Gastrocnemius medialis (tissue), 4 donors: ENCODE results near the gene SHROOM3. TPM values are rescaled to one million over a fixed set of nuclear protein-coding genes. Genes with fewer than 3 reads are reported as not detected.

Source experiments
- ATAC-seq, 2 donors: fragments of 150-250 bp; one replicate each; pipeline ENCODE4 v1.9.1; 2016
- DNase-seq, 2 donors: peaks; one replicate each; pipeline ENCODE4 v3.0.0-alpha.2; 2019
- H3K27ac ChIP-seq, 4 donors: fragments of 200-600 bp; sonication (generic); 1 replicate in 1 of 4; 2 replicates in 3 of 4; pipeline ENCODE4 v1.5.1; 2016 to 2018; ENCODE audit warnings: mild to moderate bottlenecking in 2 of 4, moderate library complexity in 1 of 4
- H3K27me3 ChIP-seq, 3 donors: fragments of 200-600 bp; sonication (generic) in 2 of 3; 1 replicate in 1 of 3; 2 replicates in 2 of 3; pipeline versions ENCODE4 v1.5.1 to v1.6.0; 2016 to 2019; ENCODE audit warnings: mild to moderate bottlenecking in 1 of 3, moderate library complexity in 1 of 3
- H3K36me3 ChIP-seq, 2 donors: fragments of 200-600 bp; sonication (generic) in 1 of 2; one replicate each; pipeline ENCODE4 v1.5.1; 2017 to 2018
- H3K4me1 ChIP-seq, 2 donors: fragments of 200-600 bp; sonication (generic) in 1 of 2; one replicate each; pipeline ENCODE4 v1.5.1; 2016 to 2017; ENCODE audit warnings: mild to moderate bottlenecking in 2 of 2
- H3K4me3 ChIP-seq, 4 donors: fragments of 200-600 bp; sonication (generic) in 3 of 4; 1 replicate in 1 of 4; 2 replicates in 3 of 4; pipeline ENCODE4 v1.5.1; 2016 to 2019; ENCODE audit warnings: mild to moderate bottlenecking in 2 of 4
- H3K9me3 ChIP-seq, 3 donors: fragments of 200-600 bp; sonication (generic) in 2 of 3; 1 replicate in 1 of 3; 2 replicates in 2 of 3; pipeline ENCODE4 v1.5.1; 2016 to 2019
- CTCF ChIP-seq, 5 experiments: fragments of 450-650 bp in 3 of 5; fragments of 200-600 bp in 2 of 5; sonication (generic) in 2 of 5; IDR thresholded peaks in 4 of 5; conservative IDR thresholded peaks in 1 of 5; 1 replicate in 4 of 5; 2 replicates in 1 of 5; pipeline ENCODE4 v1.5.1; 2016 to 2019; ENCODE audit warnings: antibody characterized with exemption in 5 of 5, mild to moderate bottlenecking in 3 of 5, moderate library complexity in 3 of 5
- POLR2A ChIP-seq, 2 donors: fragments of 450-650 bp; IDR thresholded peaks; one replicate each; pipeline ENCODE4 v1.6.1; 2017; ENCODE audit warnings: antibody characterized with exemption in 2 of 2, mild to moderate bottlenecking in 2 of 2, moderate library complexity in 2 of 2
- in situ Hi-C, 4 donors: fragments of 200-750 bp; cut with MboI; loops; one replicate each; pipeline versions ENCODE4 v1.15.0 to v1.8.0; 2017; ENCODE audit warnings: low sequenced_read_pairs in 4 of 4
- intact Hi-C: fragments of 100-400 bp; cut with DNase I; formaldehyde crosslinking; loops from one replicate; pipeline ENCODE4 v1.15.1; 2023; ENCODE audit warnings: low total_unique reads
- total RNA-seq, 4 donors: library from RNA; depleted of rRNA; stranded (reverse); fragments of >200 nt; gene quantifications; one replicate each; pipeline versions ENCODE4 v1.1.0 to v1.2.3, GENCODE V29; 2016

Gene SHROOM3
- total RNA-seq, 4 donors from 2014 or later = 0.20 to 1.7 (median 0.98) TPM

GRCh38 chr4:76401654-76402053 is 33.4 kb upstream of the SHROOM3 start:
- TF ChIP-seq CTCF (IDR thresholded peaks at IDR 0.05 in 4 of 5, conservative IDR thresholded peaks at IDR 0.05 in 1 of 5) (no peak), POLR2A (IDR thresholded peaks at IDR 0.05) (no peak)
- Histone ChIP-seq H3K36me3 (no peaks in the 10 kb centered on the region), H3K9me3 (no peaks in the 10 kb centered on the region), H3K27ac (no peak overlapping the region), H3K27me3 (no peaks in the 10 kb centered on the region), H3K4me3 (no peak overlapping the region), H3K4me1 (no peaks in the 10 kb centered on the region)
- in situ Hi-C loops (no loop called here), intact Hi-C loops (no loop called here)
- DNase-seq = no peak
- ATAC-seq = no peak

- in situ Hi-C loops = no loop called here
- ATAC-seq (no peak), DNase-seq (no peak)
- TF ChIP-seq POLR2A (IDR thresholded peaks at IDR 0.05) (no peak), CTCF (IDR thresholded peaks at IDR 0.05 in 4 of 5, conservative IDR thresholded peaks at IDR 0.05 in 1 of 5) (no peak)
- Histone ChIP-seq H3K27ac (no peak overlapping the region), H3K36me3 (no peaks in the 10 kb centered on the region), H3K9me3 (no peaks in the 10 kb centered on the region), H3K4me1 (no peaks in the 10 kb centered on the region), H3K27me3 (no peaks in the 10 kb centered on the region), H3K4me3 (no peak overlapping the region)
- intact Hi-C loops = no loop called here
Observed at GRCh38 chr4:76406081-76406480, 28.9 kb upstream of the SHROOM3 start.

- Histone ChIP-seq H3K36me3 (no peaks in the 10 kb centered on the region), H3K9me3 (no peaks in the 10 kb centered on the region), H3K27ac (no peak overlapping the region), H3K4me3 (no peak overlapping the region), H3K27me3 (no peaks in the 10 kb centered on the region), H3K4me1 (no peaks in the 10 kb centered on the region)
- DNase-seq = no peak
- intact Hi-C loops = no loop called here
- ATAC-seq = no peak
- TF ChIP-seq POLR2A (IDR thresholded peaks at IDR 0.05) (no peak), CTCF (IDR thresholded peaks at IDR 0.05 in 4 of 5, conservative IDR thresholded peaks at IDR 0.05 in 1 of 5) (no peak)
- in situ Hi-C loops = no loop called here
Observed at GRCh38 chr4:76407440-76408119, 27.4 kb upstream of the SHROOM3 start.

GRCh38 chr4:76410636-76411035 is 24.4 kb upstream of the SHROOM3 start:
- Histone ChIP-seq H3K27me3 (no peaks in the 10 kb centered on the region), H3K36me3 (no peaks in the 10 kb centered on the region), H3K27ac (no peak overlapping the region), H3K9me3 (no peaks in the 10 kb centered on the region), H3K4me1 (no peaks in the 10 kb centered on the region), H3K4me3 (no peak overlapping the region)
- DNase-seq (no peak), ATAC-seq (no peak)
- no peak for TF ChIP-seq POLR2A (IDR thresholded peaks at IDR 0.05)
- TF ChIP-seq CTCF (IDR thresholded peaks at IDR 0.05 in 4 of 5, conservative IDR thresholded peaks at IDR 0.05 in 1 of 5) = no peak
- in situ Hi-C loops = no loop called here
- intact Hi-C loops = no loop called here
